Measurements from ENCODE around the gene MIEF2.

Gene MIEF2

GRCh38 chr17:18218756-18219415, 41.6 kb upstream of the MIEF2 start:
- Histone ChIP-seq H3K27ac (no peak overlapping the region), H3K9me3 (ENCODE audit: control insufficient read depth, low read length) (no peaks in the 10 kb centered on the region), H3K79me2 (no peaks in the 10 kb centered on the region), H3K4me1 (no peaks in the 10 kb centered on the region), H3K4me3 (ENCODE audit: low read depth, low read length) (no peak overlapping the region), H3K27me3 (ENCODE audit: control insufficient read depth, insufficient read depth, low read length) (no peaks in the 10 kb centered on the region), H3K4me2 (ENCODE audit: low read length) (no peak overlapping the region), H2AFZ (no peak overlapping the region), H3K9ac (no peak overlapping the region), H3K36me3 (ENCODE audit: control insufficient read depth, insufficient read depth, low read length) (no peaks in the 10 kb centered on the region)
- no peak for TF ChIP-seq CTCF (IDR thresholded peaks at IDR 0.05)

- Histone ChIP-seq H3K4me2 (ENCODE audit: low read length) (no peak overlapping the region), H3K9me3 (ENCODE audit: control insufficient read depth, low read length) (no peaks in the 10 kb centered on the region), H3K4me1 (peaks cover 4% of the 10 kb centered on the region), H3K4me3 (ENCODE audit: low read depth, low read length) (no peak overlapping the region), H3K36me3 (ENCODE audit: control insufficient read depth, insufficient read depth, low read length) (no peaks in the 10 kb centered on the region), H3K79me2 (no peaks in the 10 kb centered on the region), H3K27ac (no peak overlapping the region), H2AFZ (no peak overlapping the region), H3K27me3 (ENCODE audit: control insufficient read depth, insufficient read depth, low read length) (no peaks in the 10 kb centered on the region), H3K9ac (no peak overlapping the region)
- no peak for TF ChIP-seq CTCF (IDR thresholded peaks at IDR 0.05)
These were observed 36.4 kb upstream of the MIEF2 start for GRCh38 chr17:18224053-18224386.

GRCh38 chr17:18224387-18225120, 35.9 kb upstream of the MIEF2 start:
- no peaks in the 10 kb centered on the region for H3K79me2 ChIP-seq
- peak overlapping the region; percentile 75 for H3K4me2 ChIP-seq (ENCODE audit: low read length)
- H3K36me3 ChIP-seq (ENCODE audit: control insufficient read depth, insufficient read depth, low read length): no peaks in the 10 kb centered on the region
- H3K4me3 ChIP-seq (ENCODE audit: low read depth, low read length): peak overlapping the region; percentile 39
- TF ChIP-seq CTCF (IDR thresholded peaks at IDR 0.05): no peak
- no peaks in the 10 kb centered on the region for H3K27me3 ChIP-seq (ENCODE audit: control insufficient read depth, insufficient read depth, low read length)
- H3K9me3 ChIP-seq (ENCODE audit: control insufficient read depth, low read length): no peaks in the 10 kb centered on the region
- peak overlapping the region; percentile 99 for H2AFZ ChIP-seq
- H3K9ac ChIP-seq: no peak overlapping the region
- H3K4me1 ChIP-seq: peaks cover 4% of the 10 kb centered on the region
- peak overlapping the region; percentile 27 for H3K27ac ChIP-seq

- H2AFZ ChIP-seq: peak within 1 kb of the TSS; percentile 99
- no peaks in the 10 kb centered on the region for H3K27me3 ChIP-seq (ENCODE audit: control insufficient read depth, insufficient read depth, low read length)
- H3K4me1 ChIP-seq: peaks cover 4% of the 10 kb centered on the region
- H3K27ac ChIP-seq: peak within 1 kb of the TSS; percentile 27
- TF ChIP-seq CTCF (IDR thresholded peaks at IDR 0.05): no peak
- H3K9me3 ChIP-seq (ENCODE audit: control insufficient read depth, low read length): no peaks in the 10 kb centered on the region
- H3K36me3 ChIP-seq (ENCODE audit: control insufficient read depth, insufficient read depth, low read length): no peaks in the 10 kb centered on the region
- peak within 1 kb of the TSS; percentile 65 for H3K4me3 ChIP-seq (ENCODE audit: low read depth, low read length)
- H3K4me2 ChIP-seq (ENCODE audit: low read length): peak within 1 kb of the TSS; percentile 91
- no peaks in the 10 kb centered on the region for H3K79me2 ChIP-seq
- no peak within 1 kb of the TSS for H3K9ac ChIP-seq
These were observed 35.3 kb upstream of the MIEF2 start, which contains the start of gene LLGL1 for GRCh38 chr17:18225121-18225641. Gene LLGL1, plus strand, starts transcription at chr17:18225635. Its CDS starts 48 bp downstream, at chr17:18225683.
